Suppressor macrophage treated with lipopolysaccharide for 1 hour (primary cell): ENCODE measurements around the gene E2F2.
A peak's percentile ranks its signal among the peaks of the same experiment; 100 is the strongest.
"Not testable (repeated sequence)": the region's sequence is repeated elsewhere in the genome, so short reads cannot be mapped to it uniquely, and the experiment has no call there.

Experiments used
- DNase-seq, 3 donors: peaks; one replicate each; pipeline ENCODE4 v3.0.0-alpha.2; 2020 to 2022

Gene E2F2

GRCh38 chr1:23522244-23522982 lies 8.6 kb downstream of the E2F2 start:
- DNase-seq: peak; percentile 85 to 94 (median 92)

DNA sequence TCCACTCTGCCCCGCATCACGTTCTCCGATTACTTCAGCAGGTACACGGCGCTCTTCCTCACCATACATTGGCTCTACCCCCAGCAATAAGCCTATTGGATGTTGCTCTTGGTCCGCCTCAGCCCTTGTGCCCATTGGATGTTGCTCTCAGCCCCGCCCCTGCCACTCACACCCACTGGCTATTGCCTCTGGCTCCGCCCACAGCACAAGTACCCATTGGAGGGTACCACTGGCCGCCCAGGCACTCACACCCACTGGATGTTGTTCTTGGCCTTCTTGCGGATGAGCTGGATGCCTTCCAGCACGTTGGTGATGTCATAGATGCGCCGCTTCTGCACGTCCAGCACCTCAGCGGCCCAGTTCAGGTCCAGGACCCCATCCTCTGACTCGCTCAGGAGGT lies 9.4 kb downstream of the E2F2 start:
- no peak for DNase-seq

DNA sequence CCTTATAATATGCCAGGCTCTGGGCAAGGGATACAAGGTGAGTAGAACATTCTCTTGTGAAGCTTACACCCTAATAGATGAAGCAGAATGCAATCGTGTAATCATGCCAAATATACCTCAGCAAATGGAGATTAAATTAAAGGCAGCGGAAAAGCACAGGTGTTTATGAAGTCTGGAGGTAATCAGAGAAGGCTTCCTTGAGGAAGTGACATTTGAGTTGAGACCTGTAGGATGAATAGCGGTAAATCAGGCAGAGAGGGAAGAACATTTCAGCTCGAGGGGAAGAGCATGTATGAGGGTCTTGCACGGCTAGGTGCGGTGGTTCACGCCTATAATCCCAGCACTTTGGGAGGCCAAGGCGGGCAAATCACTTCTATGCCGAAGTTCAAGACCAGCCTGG lies 13.5 kb downstream of the E2F2 start:
- no peak for DNase-seq

DNA sequence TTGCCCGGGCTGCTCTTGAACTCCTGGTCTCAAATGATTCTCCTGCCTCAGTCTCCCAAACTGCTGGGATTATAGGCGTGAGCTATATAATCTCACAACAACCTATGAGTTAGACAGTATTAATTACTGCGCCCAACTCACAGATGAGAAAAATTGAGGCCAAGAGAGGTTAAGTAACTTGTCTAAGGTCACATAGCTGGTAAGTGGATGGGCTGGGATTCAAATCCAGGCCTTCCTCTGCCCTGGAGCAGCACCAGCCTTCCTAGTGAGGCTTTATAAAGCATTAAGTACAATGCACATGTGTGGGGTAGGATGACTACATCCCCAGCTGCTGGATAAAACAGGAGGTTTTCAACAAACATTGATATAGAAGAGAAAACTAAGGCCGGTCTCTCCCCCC lies 15.1 kb downstream of the E2F2 start:
- no peak for DNase-seq

DNA sequence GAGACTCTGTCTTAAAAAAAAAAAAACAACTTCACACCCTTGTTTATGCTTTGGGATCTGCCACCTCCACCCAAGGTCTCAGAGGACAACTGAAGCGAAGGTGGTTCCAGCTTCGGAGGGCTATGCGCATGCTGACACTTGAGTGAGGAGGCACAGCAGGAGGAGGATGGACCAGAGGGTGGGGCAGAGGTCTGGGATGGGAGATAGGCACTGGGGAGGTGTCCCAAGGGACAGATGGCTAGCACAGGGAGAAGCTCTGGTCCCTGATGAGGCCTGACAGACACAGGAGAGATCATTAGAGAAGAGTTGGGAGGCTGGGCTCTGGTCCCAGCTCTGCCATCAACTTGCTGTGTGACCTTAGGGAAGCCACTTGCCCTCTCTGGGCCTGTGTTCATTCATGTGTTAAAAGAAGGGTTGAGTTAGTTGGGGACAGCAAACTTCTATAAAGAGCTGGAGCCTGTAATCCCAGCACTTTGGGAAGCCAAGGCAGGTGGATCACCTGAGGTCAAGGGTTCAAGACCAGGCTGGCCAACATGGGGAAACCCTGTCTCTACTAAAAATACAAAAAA lies 16.8 kb downstream of the E2F2 start:
- peak in 1 of 3 donors; percentile 5 for DNase-seq

GRCh38 chr1:23509896-23510295 lies 21.1 kb downstream of the E2F2 start:
- DNase-seq: no peak

DNA sequence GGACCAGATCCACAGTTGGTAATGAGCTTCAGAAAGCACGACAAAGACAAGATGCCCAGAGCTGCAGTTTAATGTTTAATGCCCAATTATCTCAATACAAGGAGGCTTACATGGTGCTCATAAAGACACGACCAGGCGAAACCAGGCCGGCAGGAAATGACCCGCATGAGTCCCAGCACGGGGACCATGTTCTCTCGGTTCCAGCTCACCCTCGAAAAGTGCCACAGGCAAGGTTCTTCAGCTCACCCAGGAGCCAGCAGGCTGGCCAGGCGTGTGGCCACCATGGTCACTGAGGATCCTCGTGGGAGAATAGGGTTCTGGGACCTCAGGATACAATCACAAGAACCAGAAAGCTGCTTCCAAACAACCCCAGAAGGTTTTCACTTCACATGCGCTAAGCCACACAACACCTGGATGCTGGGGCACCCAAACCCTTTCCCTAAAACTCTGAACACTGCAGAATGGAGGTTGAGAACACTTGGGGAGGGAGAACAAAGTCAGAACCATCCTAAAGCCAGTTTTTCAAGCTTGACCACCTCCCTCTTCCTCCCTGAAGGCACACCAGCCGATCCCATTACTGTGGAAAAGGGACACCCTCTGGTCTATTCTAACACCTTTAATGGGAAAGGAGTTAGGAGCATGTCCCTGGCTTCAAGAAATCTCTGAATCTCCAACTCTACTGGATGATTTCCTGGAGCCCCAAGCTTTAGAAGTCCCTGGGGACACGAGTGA lies 24.5 kb downstream of the E2F2 start:
- DNase-seq: peak in 1 of 3 donors; percentile 12

GRCh38 chr1:23505851-23506250 lies 25.2 kb downstream of the E2F2 start:
- DNase-seq: peak in 1 of 3 donors; percentile 1

DNA sequence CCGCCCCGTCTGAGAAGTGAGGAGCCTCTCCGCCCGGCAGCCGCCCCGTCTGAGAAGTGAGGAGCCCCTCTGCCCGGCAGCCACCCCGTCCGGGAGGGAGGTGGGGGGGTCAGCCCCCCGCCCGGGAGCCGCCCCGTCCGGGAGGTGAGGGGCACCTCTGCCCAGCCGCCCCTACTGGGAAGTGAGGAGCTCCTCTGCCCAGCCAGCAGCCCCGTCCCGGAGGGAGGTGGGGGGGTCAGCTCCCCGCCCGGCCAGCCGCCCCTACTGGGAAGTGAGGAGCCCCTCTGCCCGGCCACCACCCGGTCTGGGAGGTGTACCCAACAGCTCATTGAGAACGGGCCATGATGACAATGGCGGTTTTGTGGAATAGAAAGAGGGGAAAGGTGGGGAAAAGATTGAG lies 26.9 kb downstream of the E2F2 start:
- DNase-seq: not testable (repeated sequence)

GRCh38 chr1:23502951-23503350 lies 28.1 kb downstream of the E2F2 start:
- peak in 1 of 3 donors; percentile 6 for DNase-seq

DNA sequence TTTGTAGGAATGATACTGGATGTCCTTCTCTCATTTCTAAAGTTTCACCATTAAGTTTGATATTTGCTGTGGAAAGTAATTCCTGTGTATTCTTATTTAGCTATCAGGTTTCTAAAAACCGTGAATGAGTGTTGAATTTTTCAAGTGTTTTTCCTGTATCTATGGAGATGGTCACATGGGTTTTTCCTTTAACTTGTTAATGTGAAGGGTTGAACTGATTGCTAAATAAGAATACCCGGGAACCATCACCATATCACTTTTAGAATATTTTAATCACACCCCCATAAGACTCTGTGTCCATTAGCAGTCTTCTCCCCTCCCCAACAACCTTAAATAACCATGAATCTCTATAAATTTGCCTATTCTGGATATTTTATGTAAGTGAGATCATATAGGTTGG lies 30.6 kb downstream of the E2F2 start:
- DNase-seq: no peak

- peak; percentile 62 to 72 (median 67) for DNase-seq
Observed at GRCh38 chr1:23497777-23498439, 33.1 kb downstream of the E2F2 start.

DNA sequence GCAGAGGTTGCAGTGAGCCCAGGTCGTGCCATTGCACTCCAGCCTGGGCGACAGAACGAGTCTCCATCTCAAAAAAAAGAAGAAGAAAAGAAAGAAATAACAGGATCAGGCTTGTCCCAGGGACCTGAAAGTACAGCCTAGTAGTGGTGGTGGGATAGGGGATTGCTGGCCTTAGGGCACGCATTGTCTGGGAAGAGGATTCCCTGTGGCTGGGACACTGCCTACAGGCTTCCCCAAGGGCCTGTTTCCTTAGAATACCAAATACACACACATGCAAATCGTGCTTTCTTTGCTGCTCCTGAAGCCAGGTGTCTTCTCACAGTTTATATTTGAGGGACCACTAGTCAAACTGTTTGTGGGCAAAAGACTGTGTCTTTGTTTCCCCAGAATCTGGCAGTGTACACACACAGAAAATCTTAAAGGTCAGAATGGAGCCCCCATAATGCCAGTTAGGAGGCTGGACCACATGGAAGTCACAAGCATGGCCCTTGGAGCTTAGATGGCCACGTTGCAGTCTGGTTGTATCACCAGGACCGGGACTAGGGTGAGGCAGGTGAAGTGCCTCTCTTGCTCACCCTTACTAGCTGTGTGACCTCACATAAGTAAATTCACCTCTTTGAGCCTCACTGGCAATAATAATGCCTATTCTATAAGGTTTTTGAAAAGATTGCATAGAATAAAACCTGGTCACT lies 34.4 kb downstream of the E2F2 start:
- DNase-seq: no peak

DNA sequence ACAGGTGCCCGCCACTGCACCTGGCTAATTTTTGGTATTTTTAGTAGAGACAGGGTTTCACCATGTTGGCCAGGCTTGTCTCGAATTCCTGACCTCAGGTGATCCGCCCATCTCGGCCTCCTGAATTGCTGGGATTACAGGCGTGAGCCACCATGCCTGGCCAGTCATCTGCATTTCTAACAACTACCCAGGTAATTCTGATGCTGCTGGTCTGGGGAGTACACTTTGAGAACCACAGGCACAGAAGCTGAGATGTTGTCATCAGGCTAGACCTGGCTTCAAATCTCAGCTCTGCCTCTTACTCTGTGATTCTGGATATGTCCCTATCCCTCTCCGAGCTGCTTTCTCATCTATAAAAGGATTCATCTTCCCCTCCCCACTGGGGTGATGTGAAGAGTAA lies 36.2 kb downstream of the E2F2 start:
- not testable (repeated sequence) for DNase-seq

DNA sequence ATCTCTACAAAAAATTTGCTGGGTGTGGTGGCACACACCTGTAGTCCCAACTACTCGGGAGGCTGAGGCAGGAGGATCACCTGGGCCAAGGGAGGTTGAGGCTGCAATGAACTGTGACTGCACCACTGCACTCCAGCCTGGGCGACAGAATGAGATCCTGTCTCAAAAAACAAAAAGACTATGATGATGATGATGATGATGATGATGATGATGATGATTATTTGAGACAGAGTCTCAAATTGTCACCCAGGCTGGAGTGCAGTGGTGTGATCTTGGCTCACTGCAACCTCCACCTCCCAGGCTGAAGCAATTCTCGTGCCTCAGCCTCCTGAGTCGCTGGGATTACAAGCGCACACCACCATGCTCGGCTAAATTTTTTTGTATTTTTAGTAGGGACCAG lies 38.3 kb downstream of the E2F2 start:
- not testable (repeated sequence) for DNase-seq

GRCh38 chr1:23492132-23492720 lies 38.8 kb downstream of the E2F2 start:
- DNase-seq: no peak

- no peak for DNase-seq
Observed at GRCh38 chr1:23489842-23490241, 41.2 kb downstream of the E2F2 start.

GRCh38 chr1:23485002-23485332 lies 46.1 kb downstream of the E2F2 start:
- DNase-seq: no peak

- peak; percentile 70 to 89 (median 80) for DNase-seq
Observed at GRCh38 chr1:23484253-23485001, 46.6 kb downstream of the E2F2 start.

DNA sequence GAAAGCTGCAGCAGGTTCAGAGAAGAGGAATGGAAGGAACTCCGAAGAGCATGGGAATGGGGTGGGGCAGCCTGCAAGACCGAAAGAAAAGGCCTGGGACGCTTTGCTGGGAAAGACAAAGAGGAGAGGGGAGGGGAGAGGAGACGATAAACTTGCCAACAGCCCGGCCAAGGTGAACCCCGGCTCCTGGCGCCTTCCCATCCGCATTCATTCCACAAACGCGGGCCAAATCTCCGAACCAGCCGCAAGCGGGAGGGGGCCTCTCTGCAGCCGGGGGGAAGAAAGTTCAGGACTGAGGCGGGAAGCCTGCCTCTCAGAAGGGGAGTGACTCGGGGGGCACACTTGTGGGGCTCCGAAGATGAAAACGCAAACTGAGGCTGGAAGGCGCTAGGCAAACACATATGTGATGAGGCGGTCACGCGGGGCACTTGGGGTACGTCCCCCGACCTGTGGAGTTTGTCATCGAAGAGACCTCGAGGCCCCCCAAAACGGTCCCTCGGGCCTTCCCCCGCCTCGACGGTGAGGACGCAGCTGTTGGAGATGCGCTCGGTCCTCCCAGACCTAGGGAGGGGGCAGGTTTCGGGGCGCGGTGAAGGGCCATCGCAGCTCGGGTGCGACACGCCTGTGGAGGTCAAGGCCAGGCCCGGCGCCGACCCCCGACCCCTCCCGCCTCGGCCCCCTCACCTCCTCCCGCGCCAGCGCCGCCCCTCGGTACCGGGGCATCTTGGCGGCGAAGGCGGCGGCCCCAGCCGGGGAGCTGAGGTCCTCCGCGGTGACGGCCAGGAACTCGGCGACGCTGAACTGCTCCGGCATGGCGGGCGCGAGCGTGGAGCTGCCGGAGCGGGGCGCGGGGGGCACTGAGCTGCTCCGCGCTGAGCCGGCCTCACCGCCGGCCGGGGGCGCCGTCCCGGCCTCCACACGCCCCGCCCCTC lies 47.4 kb downstream of the E2F2 start, which contains the start of gene ASAP3:
Gene ASAP3, minus strand, starts transcription at position 859 of the 932 bp plus-strand sequence. Its CDS starts 46 bp downstream, at position 813.
- no peak for DNase-seq
